ENCODE measurements around the gene CAMK4. TPM values are rescaled to one million over a fixed set of nuclear protein-coding genes. Genes with fewer than 3 reads are reported as not detected.

Gene CAMK4
- total RNA-seq, 1 donor from 2014 or later, result 71.8 TPM

GRCh38 chr5:111507276-111507675 is 283.1 kb downstream of the CAMK4 start:
- peak overlapping the region; percentile 60 for H3K27ac Mint-ChIP-seq
- H3K4me3 Mint-ChIP-seq (ENCODE audit: low read depth), result peak overlapping the region; percentile 61
- H3K4me1 Mint-ChIP-seq (ENCODE audit: low read depth), result peaks cover 46% of the 10 kb centered on the region
- no peaks in the 10 kb centered on the region for H3K27me3 Mint-ChIP-seq (ENCODE audit: low read depth)
- H3K9me3 Mint-ChIP-seq, result no peaks in the 10 kb centered on the region
- peaks cover 77% of the 10 kb centered on the region for H3K36me3 Mint-ChIP-seq (ENCODE audit: low read depth)
- no peak for DNase-seq (ENCODE audit: low spot score)
- intact Hi-C loops (cut with micrococcal nuclease), result no loop called here

- no peaks in the 10 kb centered on the region for H3K9me3 Mint-ChIP-seq
- H3K4me1 Mint-ChIP-seq (ENCODE audit: low read depth), result peaks cover 55% of the 10 kb centered on the region
- no peaks in the 10 kb centered on the region for H3K27me3 Mint-ChIP-seq (ENCODE audit: low read depth)
- H3K27ac Mint-ChIP-seq, result peak overlapping the region; percentile 40
- intact Hi-C loops (cut with micrococcal nuclease), result loop anchor here (2.0 kb wide), 1 partner anchor 22 kb away; no protein-coding TSS in a partner anchor
- no peak for DNase-seq (ENCODE audit: low spot score)
- H3K36me3 Mint-ChIP-seq (ENCODE audit: low read depth), result peaks cover 66% of the 10 kb centered on the region
- H3K4me3 Mint-ChIP-seq (ENCODE audit: low read depth), result peak overlapping the region; percentile 92
Observed at GRCh38 chr5:111509119-111509518, 284.9 kb downstream of the CAMK4 start.

- Mint-ChIP-seq H3K36me3 (ENCODE audit: low read depth) (peaks cover 53% of the 10 kb centered on the region), H3K4me1 (ENCODE audit: low read depth) (peaks cover 58% of the 10 kb centered on the region), H3K27ac (peak overlapping the region; percentile 99), H3K9me3 (no peaks in the 10 kb centered on the region), H3K4me3 (ENCODE audit: low read depth) (peak overlapping the region; percentile 92), H3K27me3 (ENCODE audit: low read depth) (no peaks in the 10 kb centered on the region)
- no peak for DNase-seq (ENCODE audit: low spot score)
- intact Hi-C loops (cut with micrococcal nuclease), result loop anchor here (5.0 to 10.0 kb wide), 4 partner anchors 174 to 1193 kb away; partner anchors contain the start of gene WDR36
Observed at GRCh38 chr5:111511174-111511830, 287.1 kb downstream of the CAMK4 start.

GRCh38 chr5:111511831-111512374 is 287.7 kb downstream of the CAMK4 start:
- Mint-ChIP-seq H3K4me3 (ENCODE audit: low read depth) (peak overlapping the region; percentile 92), H3K27me3 (ENCODE audit: low read depth) (no peaks in the 10 kb centered on the region), H3K4me1 (ENCODE audit: low read depth) (peaks cover 56% of the 10 kb centered on the region), H3K9me3 (no peaks in the 10 kb centered on the region), H3K27ac (peak overlapping the region; percentile 99), H3K36me3 (ENCODE audit: low read depth) (peaks cover 48% of the 10 kb centered on the region)
- DNase-seq (ENCODE audit: low spot score), result no peak
- intact Hi-C loops (cut with micrococcal nuclease), result loop anchor here (1.0 to 10.0 kb wide), 8 partner anchors 14 to 1193 kb away; partner anchors contain the start of gene WDR36

GRCh38 chr5:111512375-111513130 is 288.4 kb downstream of the CAMK4 start, which contains the start of gene STARD4:
Gene STARD4, minus strand, starts transcription at chr5:111512535. Its CDS starts 5,102 bp downstream, at chr5:111507433.
- no peaks in the 10 kb centered on the region for H3K9me3 Mint-ChIP-seq
- H3K4me3 Mint-ChIP-seq (ENCODE audit: low read depth), result peak within 1 kb of the TSS; percentile 92
- peak within 1 kb of the TSS; percentile 99 for H3K27ac Mint-ChIP-seq
- peak; percentile 93 for DNase-seq (ENCODE audit: low spot score)
- no peaks in the 10 kb centered on the region for H3K27me3 Mint-ChIP-seq (ENCODE audit: low read depth)
- intact Hi-C loops (cut with micrococcal nuclease), result loop anchor here (1.0 to 10.0 kb wide), 11 partner anchors 14 to 1192 kb away; partner anchors contain the start of gene WDR36
- peaks cover 54% of the 10 kb centered on the region for H3K4me1 Mint-ChIP-seq (ENCODE audit: low read depth)
- H3K36me3 Mint-ChIP-seq (ENCODE audit: low read depth), result peaks cover 42% of the 10 kb centered on the region

GRCh38 chr5:111513131-111513520 is 288.9 kb downstream of the CAMK4 start:
- Mint-ChIP-seq H3K9me3 (no peaks in the 10 kb centered on the region), H3K36me3 (ENCODE audit: low read depth) (peaks cover 37% of the 10 kb centered on the region), H3K27me3 (ENCODE audit: low read depth) (no peaks in the 10 kb centered on the region), H3K27ac (peak overlapping the region; percentile 99), H3K4me3 (ENCODE audit: low read depth) (peak overlapping the region; percentile 92), H3K4me1 (ENCODE audit: low read depth) (peaks cover 53% of the 10 kb centered on the region)
- DNase-seq (ENCODE audit: low spot score), result no peak
- intact Hi-C loops (cut with micrococcal nuclease), result loop anchor here (1.0 to 10.0 kb wide), 9 partner anchors 17 to 1192 kb away; partner anchors contain the start of gene WDR36

- H3K36me3 Mint-ChIP-seq (ENCODE audit: low read depth), result peaks cover 29% of the 10 kb centered on the region
Observed at GRCh38 chr5:111514087-111514486, 289.9 kb downstream of the CAMK4 start.

GRCh38 chr5:111517853-111518501 is 293.8 kb downstream of the CAMK4 start:
- Mint-ChIP-seq H3K27ac (no peak overlapping the region), H3K4me3 (ENCODE audit: low read depth) (no peak overlapping the region)

More at GRCh38 chr5:111514087-111514486, 289.9 kb downstream of the CAMK4 start:
- intact Hi-C loops (cut with micrococcal nuclease), result loop anchor here (5.0 to 10.0 kb wide), 4 partner anchors 177 to 1191 kb away; partner anchors contain the start of gene WDR36
- Mint-ChIP-seq H3K4me3 (ENCODE audit: low read depth) (peak overlapping the region; percentile 4), H3K9me3 (no peaks in the 10 kb centered on the region), H3K27me3 (ENCODE audit: low read depth) (no peaks in the 10 kb centered on the region), H3K4me1 (ENCODE audit: low read depth) (peaks cover 47% of the 10 kb centered on the region), H3K27ac (peak overlapping the region; percentile 5)
- no peak for DNase-seq (ENCODE audit: low spot score)

GRCh38 chr5:111518777-111519176 is 294.6 kb downstream of the CAMK4 start:
- H3K4me1 Mint-ChIP-seq (ENCODE audit: low read depth), result peaks cover 30% of the 10 kb centered on the region
- no peak overlapping the region for H3K27ac Mint-ChIP-seq
- no peaks in the 10 kb centered on the region for H3K27me3 Mint-ChIP-seq (ENCODE audit: low read depth)
- H3K4me3 Mint-ChIP-seq (ENCODE audit: low read depth), result no peak overlapping the region
- no peaks in the 10 kb centered on the region for H3K36me3 Mint-ChIP-seq (ENCODE audit: low read depth)
- DNase-seq (ENCODE audit: low spot score), result no peak
- intact Hi-C loops (cut with micrococcal nuclease), result loop anchor here (10.0 kb wide), 1 partner anchor 1186 kb away; no protein-coding TSS in a partner anchor
- no peaks in the 10 kb centered on the region for H3K9me3 Mint-ChIP-seq

More at GRCh38 chr5:111517853-111518501, 293.8 kb downstream of the CAMK4 start:
- DNase-seq (ENCODE audit: low spot score), result no peak
- Mint-ChIP-seq H3K9me3 (no peaks in the 10 kb centered on the region), H3K27me3 (ENCODE audit: low read depth) (no peaks in the 10 kb centered on the region), H3K4me1 (ENCODE audit: low read depth) (peaks cover 36% of the 10 kb centered on the region), H3K36me3 (ENCODE audit: low read depth) (no peaks in the 10 kb centered on the region)
- intact Hi-C loops (cut with micrococcal nuclease), result loop anchor here (10.0 kb wide), 1 partner anchor 1187 kb away; no protein-coding TSS in a partner anchor

- Mint-ChIP-seq H3K9me3 (no peaks in the 10 kb centered on the region), H3K36me3 (ENCODE audit: low read depth) (no peaks in the 10 kb centered on the region), H3K4me3 (ENCODE audit: low read depth) (no peak overlapping the region), H3K4me1 (ENCODE audit: low read depth) (peaks cover 17% of the 10 kb centered on the region), H3K27me3 (ENCODE audit: low read depth) (no peaks in the 10 kb centered on the region), H3K27ac (no peak overlapping the region)
- intact Hi-C loops (cut with micrococcal nuclease), result no loop called here
- no peak for DNase-seq (ENCODE audit: low spot score)
Observed at GRCh38 chr5:111520908-111521307, 296.7 kb downstream of the CAMK4 start.

- peaks cover 31% of the 10 kb centered on the region for H3K4me1 Mint-ChIP-seq (ENCODE audit: low read depth)
- intact Hi-C loops (cut with micrococcal nuclease), result no loop called here
- no peaks in the 10 kb centered on the region for H3K27me3 Mint-ChIP-seq (ENCODE audit: low read depth)
- H3K9me3 Mint-ChIP-seq, result peaks cover 12% of the 10 kb centered on the region
- peaks cover 9% of the 10 kb centered on the region for H3K36me3 Mint-ChIP-seq (ENCODE audit: low read depth)
- no peak for DNase-seq (ENCODE audit: low spot score)
- H3K27ac Mint-ChIP-seq, result no peak overlapping the region
- H3K4me3 Mint-ChIP-seq (ENCODE audit: low read depth), result no peak overlapping the region
Observed at GRCh38 chr5:111528056-111528455, 303.9 kb downstream of the CAMK4 start.

GRCh38 chr5:111530298-111530740 is 306.1 kb downstream of the CAMK4 start:
- Mint-ChIP-seq H3K36me3 (ENCODE audit: low read depth) (peaks cover 9% of the 10 kb centered on the region), H3K27ac (peak overlapping the region; percentile 87), H3K27me3 (ENCODE audit: low read depth) (no peaks in the 10 kb centered on the region), H3K4me1 (ENCODE audit: low read depth) (peaks cover 35% of the 10 kb centered on the region), H3K4me3 (ENCODE audit: low read depth) (peak overlapping the region; percentile 46), H3K9me3 (peaks cover 22% of the 10 kb centered on the region)
- intact Hi-C loops (cut with micrococcal nuclease), result loop anchor here (1.0 to 5.0 kb wide), 6 partner anchors 17 to 617 kb away; partner anchors contain the start of gene NREP
- DNase-seq (ENCODE audit: low spot score), result peak; percentile 80

Data from activated T-helper 2 cell treated with anti-CD3 and anti-CD28 coated beads, Interferon-gamma antibody, Interleukin-2, Interleukin-4, amounts not matched to agents 10 μg/mL and 5 μg/mL and 100 μg/mL, durations not matched to agents 14 hours and 24 hours and 36 hours (primary cell).